HepG2 (cell line): ENCODE data around the gene IL1RL1. TPM values are rescaled to one million over a fixed set of nuclear protein-coding genes. Genes with fewer than 3 reads are reported as not detected.
A peak's percentile ranks its signal among the peaks of the same experiment; 100 is the strongest.

Source experiments
- BRD4 ChIP-seq: sonication (generic); formaldehyde crosslinking; IDR thresholded peaks from 2 replicates; pipeline ENCODE4 v1.4.0; 2020; ENCODE audit warnings: missing genetic modification reagents
- NFE2 ChIP-seq: sonication (generic); formaldehyde crosslinking; IDR thresholded peaks from 2 replicates; pipeline ENCODE4 v1.4.0; 2020; ENCODE audit warnings: missing genetic modification reagents
- ZFP36 ChIP-seq: fragments of 150-350 bp; IDR thresholded peaks from 2 replicates; pipeline ENCODE4 v1.6.1; 2018; ENCODE audit warnings: borderline replicate concordance, low read length, low read depth; ENCODE audit not compliant: partially characterized antibody
- ZMYM3 ChIP-seq: sonication (generic); formaldehyde crosslinking; IDR thresholded peaks from 2 replicates; pipeline ENCODE4 v1.5.1; 2020; ENCODE audit warnings: mild to moderate bottlenecking, missing genetic modification reagents
- ZNF20 ChIP-seq: sonication (generic); formaldehyde crosslinking; IDR thresholded peaks from 2 replicates; pipeline ENCODE4 v1.4.0; 2020; ENCODE audit warnings: mild to moderate bottlenecking, moderate library complexity, missing genetic modification reagents
- ZNF234 ChIP-seq: sonication (generic); formaldehyde crosslinking; conservative IDR thresholded peaks from 2 replicates; pipeline ENCODE4 v1.5.1; 2020; ENCODE audit warnings: mild to moderate bottlenecking, missing genetic modification reagents
- ZNF546 ChIP-seq: sonication (generic); formaldehyde crosslinking; conservative IDR thresholded peaks from 2 replicates; pipeline ENCODE4 v1.8.1; 2023; ENCODE audit warnings: mild to moderate bottlenecking, missing genetic modification reagents
- ZNF567 ChIP-seq: sonication (generic); formaldehyde crosslinking; IDR thresholded peaks from 2 replicates; pipeline ENCODE4 v1.8.1; 2023; ENCODE audit warnings: mild to moderate bottlenecking, missing genetic modification reagents, borderline replicate concordance
- ZNF652 ChIP-seq: IDR thresholded peaks from 2 replicates; pipeline ENCODE4 v1.6.1; 2016; ENCODE audit warnings: low read depth, borderline replicate concordance
- polyA plus RNA-seq, 8 experiments: library from polyadenylated mRNA; depleted of rRNA in 3 of 8; stranded (reverse) in 7 of 8; unstranded in 1 of 8; fragments of >200 nt; fragmentation: Illumina TruSeq in 4 of 8; extraction: Trizol in 4 of 8; gene quantifications; 2 replicates each; pipeline versions ENCODE4 v1.2.1 to v1.2.3, GENCODE V29; 2011 to 2016; ENCODE audit warnings: low read depth in 4 of 8, missing spikeins in 1 of 8, mixed read lengths in 1 of 8; ENCODE audit not compliant: insufficient read depth in 1 of 8
- total RNA-seq, 5 experiments: library from RNA; depleted of rRNA; stranded (reverse); fragments of >200 nt; fragmentation: Illumina TruSeq; extraction: Trizol; gene quantifications; 2 replicates each; pipeline ENCODE4 v1.2.3, GENCODE V29; 2016; ENCODE audit warnings: low read depth in 1 of 5
- TF ChIP-seq, protein P1 (sequence below): sonication (generic); formaldehyde crosslinking; conservative IDR thresholded peaks from 2 replicates; pipeline ENCODE4 v1.4.0; 2020; ENCODE audit warnings: missing genetic modification reagents
- TF ChIP-seq, protein P2 (sequence below): sonication (generic); formaldehyde crosslinking; IDR thresholded peaks from 2 replicates; pipeline ENCODE4 v1.5.0; 2020; ENCODE audit warnings: mild to moderate bottlenecking, missing genetic modification reagents, moderate library complexity
- TF ChIP-seq, protein P3 (sequence below): sonication (generic); formaldehyde crosslinking; IDR thresholded peaks from 2 replicates; pipeline ENCODE4 v1.8.1; 2023; ENCODE audit warnings: mild to moderate bottlenecking, moderate library complexity, missing genetic modification reagents
- TF ChIP-seq, protein P4 (sequence below): sonication (generic); formaldehyde crosslinking; IDR thresholded peaks from 2 replicates; pipeline ENCODE4 v1.8.0; 2022; ENCODE audit warnings: mild to moderate bottlenecking, missing genetic modification reagents, borderline replicate concordance
- TF ChIP-seq, protein P5 (sequence below): sonication (generic); formaldehyde crosslinking; IDR thresholded peaks from 2 replicates; pipeline ENCODE4 v1.9.0; 2022; ENCODE audit warnings: missing genetic modification reagents, mild to moderate bottlenecking, borderline replicate concordance
- TF ChIP-seq, protein P6 (sequence below): IDR thresholded peaks from 2 replicates; pipeline ENCODE4 v1.6.1; 2016; ENCODE audit warnings: missing compliant biosample characterization, missing genetic modification reagents, borderline replicate concordance

Gene IL1RL1
- total and polyA plus RNA-seq, 2 of the 13 experiments (the other 11 are each of a cell fraction or from before 2014, with no cell fraction given), result 0.02 to 0.03 TPM

DNA sequence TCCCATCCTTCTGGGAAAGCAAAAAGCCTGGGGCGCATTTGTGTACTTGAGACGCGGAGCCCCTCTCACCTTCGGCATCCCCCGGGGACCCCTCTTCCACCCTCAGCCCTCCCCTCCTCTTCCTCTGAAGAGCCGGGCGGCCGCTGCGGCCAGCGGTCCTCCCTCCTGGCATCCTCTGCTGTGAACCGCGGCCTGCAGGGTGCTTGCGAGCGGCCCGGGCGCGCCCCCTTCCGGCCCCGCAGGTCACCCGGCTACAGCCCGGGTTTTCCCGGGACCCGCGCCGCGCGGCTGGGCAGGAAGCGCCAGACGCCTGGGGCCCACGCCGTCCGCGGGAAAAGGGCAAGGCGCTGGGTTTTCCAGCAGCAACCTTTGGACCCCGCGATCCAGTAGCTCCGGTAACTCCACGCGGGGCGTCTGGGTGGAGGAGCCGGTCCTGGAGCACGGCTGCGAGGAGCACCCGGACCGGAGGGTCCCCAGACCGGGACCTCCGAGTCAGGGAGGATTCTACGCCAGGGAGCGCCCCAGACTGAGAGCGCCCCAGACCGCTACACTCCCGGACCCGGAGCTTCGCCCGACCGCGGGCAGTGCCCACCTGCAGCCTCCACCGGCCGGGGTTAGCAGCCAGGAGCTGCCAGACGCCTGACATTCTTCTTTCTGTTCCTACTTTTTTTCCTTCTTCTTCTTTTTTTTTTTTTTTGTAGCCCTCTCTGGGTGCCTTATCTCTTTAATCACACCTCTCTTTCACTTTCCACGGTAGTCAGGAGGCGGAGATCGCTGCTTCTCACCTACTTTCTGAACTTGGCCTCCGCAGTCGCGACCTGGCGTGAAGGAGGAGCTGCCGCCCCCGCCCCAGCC is 44.4 kb downstream of the IL1RL1 start, which contains the start of gene IL18R1 (continued):
- TF ChIP-seq, protein P1, sequence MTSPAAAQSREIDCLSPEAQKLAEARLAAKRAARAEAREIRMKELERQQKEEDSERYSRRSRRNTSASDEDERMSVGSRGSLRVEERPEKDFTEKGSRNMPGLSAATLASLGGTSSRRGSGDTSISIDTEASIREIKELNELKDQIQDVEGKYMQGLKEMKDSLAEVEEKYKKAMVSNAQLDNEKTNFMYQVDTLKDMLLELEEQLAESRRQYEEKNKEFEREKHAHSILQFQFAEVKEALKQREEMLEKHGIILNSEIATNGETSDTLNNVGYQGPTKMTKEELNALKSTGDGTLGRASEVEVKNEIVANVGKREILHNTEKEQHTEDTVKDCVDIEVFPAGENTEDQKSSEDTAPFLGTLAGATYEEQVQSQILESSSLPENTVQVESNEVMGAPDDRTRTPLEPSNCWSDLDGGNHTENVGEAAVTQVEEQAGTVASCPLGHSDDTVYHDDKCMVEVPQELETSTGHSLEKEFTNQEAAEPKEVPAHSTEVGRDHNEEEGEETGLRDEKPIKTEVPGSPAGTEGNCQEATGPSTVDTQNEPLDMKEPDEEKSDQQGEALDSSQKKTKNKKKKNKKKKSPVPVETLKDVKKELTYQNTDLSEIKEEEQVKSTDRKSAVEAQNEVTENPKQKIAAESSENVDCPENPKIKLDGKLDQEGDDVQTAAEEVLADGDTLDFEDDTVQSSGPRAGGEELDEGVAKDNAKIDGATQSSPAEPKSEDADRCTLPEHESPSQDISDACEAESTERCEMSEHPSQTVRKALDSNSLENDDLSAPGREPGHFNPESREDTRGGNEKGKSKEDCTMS (CRISPR knock-in tag), result no peak
- TF ChIP-seq ZMYM3 (no peak), NFE2 (no peak), ZNF652 (no peak), ZNF567 (0 out of 2 replicates have a peak, but pooled peaks have one; percentile 76), BRD4 (CRISPR knock-in tag) (0 out of 2 replicates have a peak, but pooled peaks have one; percentile 22), ZNF234 (CRISPR knock-in tag) (no peak), ZNF546 (CRISPR knock-in tag) (no peak), ZNF20 (CRISPR knock-in tag) (no peak), ZFP36 (no peak)
- TF ChIP-seq, protein P2, sequence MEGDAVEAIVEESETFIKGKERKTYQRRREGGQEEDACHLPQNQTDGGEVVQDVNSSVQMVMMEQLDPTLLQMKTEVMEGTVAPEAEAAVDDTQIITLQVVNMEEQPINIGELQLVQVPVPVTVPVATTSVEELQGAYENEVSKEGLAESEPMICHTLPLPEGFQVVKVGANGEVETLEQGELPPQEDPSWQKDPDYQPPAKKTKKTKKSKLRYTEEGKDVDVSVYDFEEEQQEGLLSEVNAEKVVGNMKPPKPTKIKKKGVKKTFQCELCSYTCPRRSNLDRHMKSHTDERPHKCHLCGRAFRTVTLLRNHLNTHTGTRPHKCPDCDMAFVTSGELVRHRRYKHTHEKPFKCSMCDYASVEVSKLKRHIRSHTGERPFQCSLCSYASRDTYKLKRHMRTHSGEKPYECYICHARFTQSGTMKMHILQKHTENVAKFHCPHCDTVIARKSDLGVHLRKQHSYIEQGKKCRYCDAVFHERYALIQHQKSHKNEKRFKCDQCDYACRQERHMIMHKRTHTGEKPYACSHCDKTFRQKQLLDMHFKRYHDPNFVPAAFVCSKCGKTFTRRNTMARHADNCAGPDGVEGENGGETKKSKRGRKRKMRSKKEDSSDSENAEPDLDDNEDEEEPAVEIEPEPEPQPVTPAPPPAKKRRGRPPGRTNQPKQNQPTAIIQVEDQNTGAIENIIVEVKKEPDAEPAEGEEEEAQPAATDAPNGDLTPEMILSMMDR, result peak; percentile 90
- TF ChIP-seq, protein P3, sequence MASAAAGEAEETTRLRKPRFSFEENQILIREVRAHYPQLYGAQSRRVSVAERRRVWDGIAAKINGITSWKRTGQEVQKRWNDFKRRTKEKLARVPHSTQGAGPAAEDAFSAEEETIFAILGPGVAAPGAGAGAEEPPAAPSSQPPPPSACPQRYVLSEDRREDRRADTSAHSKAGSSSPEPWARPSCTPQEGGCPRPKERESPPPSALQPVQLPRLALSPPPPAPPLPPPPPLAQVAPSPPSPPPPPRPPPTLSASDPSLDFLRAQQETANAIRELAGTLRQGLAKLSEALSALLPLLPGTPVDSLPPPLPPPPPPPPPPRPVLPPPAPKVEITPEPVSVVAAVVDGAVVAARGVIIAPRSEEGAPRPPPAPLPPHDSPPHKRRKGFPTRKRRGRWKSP, result peak; percentile 85
- TF ChIP-seq, protein P4, sequence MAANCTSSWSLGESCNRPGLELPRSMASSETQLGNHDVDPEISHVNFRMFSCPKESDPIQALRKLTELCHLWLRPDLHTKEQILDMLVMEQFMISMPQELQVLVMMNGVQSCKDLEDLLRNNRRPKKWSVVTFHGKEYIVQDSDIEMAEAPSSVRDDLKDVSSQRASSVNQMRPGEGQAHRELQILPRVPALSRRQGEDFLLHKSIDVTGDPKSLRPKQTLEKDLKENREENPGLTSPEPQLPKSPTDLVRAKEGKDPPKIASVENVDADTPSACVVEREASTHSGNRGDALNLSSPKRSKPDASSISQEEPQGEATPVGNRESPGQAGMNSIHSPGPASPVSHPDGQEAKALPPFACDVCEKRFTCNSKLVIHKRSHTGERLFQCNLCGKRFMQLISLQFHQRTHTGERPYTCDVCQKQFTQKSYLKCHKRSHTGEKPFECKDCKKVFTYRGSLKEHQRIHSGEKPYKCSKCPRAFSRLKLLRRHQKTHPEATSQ (CRISPR knock-in tag), result no peak
- TF ChIP-seq, protein P5, sequence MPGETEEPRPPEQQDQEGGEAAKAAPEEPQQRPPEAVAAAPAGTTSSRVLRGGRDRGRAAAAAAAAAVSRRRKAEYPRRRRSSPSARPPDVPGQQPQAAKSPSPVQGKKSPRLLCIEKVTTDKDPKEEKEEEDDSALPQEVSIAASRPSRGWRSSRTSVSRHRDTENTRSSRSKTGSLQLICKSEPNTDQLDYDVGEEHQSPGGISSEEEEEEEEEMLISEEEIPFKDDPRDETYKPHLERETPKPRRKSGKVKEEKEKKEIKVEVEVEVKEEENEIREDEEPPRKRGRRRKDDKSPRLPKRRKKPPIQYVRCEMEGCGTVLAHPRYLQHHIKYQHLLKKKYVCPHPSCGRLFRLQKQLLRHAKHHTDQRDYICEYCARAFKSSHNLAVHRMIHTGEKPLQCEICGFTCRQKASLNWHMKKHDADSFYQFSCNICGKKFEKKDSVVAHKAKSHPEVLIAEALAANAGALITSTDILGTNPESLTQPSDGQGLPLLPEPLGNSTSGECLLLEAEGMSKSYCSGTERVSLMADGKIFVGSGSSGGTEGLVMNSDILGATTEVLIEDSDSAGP (CRISPR knock-in tag), result peak; percentile 86; the same call in 1 of the 2 replicates
- TF ChIP-seq, protein P6, sequence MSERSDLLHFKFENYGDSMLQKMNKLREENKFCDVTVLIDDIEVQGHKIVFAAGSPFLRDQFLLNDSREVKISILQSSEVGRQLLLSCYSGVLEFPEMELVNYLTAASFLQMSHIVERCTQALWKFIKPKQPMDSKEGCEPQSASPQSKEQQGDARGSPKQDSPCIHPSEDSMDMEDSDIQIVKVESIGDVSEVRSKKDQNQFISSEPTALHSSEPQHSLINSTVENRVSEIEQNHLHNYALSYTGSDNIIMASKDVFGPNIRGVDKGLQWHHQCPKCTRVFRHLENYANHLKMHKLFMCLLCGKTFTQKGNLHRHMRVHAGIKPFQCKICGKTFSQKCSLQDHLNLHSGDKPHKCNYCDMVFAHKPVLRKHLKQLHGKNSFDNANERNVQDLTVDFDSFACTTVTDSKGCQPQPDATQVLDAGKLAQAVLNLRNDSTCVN (CRISPR knock-in tag), result 0 out of 2 replicates have a peak, but pooled peaks have one; percentile 22
